GM12878 (cell line): ENCODE measurements around the gene ITGB5. TPM values are rescaled to one million over a fixed set of nuclear protein-coding genes. Genes with fewer than 3 reads are reported as not detected.

ENCODE experiments used
- ATAC-seq: fragments of 200-7000 bp; cut with Tn5 transposase; 3 replicates; pipeline ENCODE4 v1.9.1; 2020; ENCODE audit warnings: mild to moderate bottlenecking, moderate library complexity
- BruUV-seq: library from RNA; stranded (reverse); fragments of 400-500 nt; replicated peaks from 2 replicates; lab custom pipeline; 2021; lab: Mats Ljungman, UMichigan
- CTCF ChIA-PET: fragments of 300-600 bp; sonication (Branson Sonifier 250); formaldehyde crosslinking; extraction: SDS; loops from one replicate; lab custom pipeline; 2021; ENCODE audit warnings: inconsistent platforms; lab: Yijun Ruan, JAX
- POLR2A ChIA-PET: fragments of 350-600 bp; formaldehyde crosslinking; extraction: SDS; loops from one replicate; lab custom pipeline; 2021; ENCODE audit warnings: inconsistent platforms; lab: Charles Lee
- RAD21 ChIA-PET: fragments of 300-600 bp; sonication (Branson Sonifier 250); formaldehyde crosslinking; loops from one replicate; lab custom pipeline; 2023; ENCODE audit warnings: antibody characterized with exemption; ENCODE audit not compliant: unreplicated experiment; lab: Charles Lee
- SMC1A ChIA-PET: fragments of 300-600 bp; sonication (Branson Sonifier 250); formaldehyde crosslinking; loops from one replicate; lab custom pipeline; 2023; ENCODE audit not compliant: unreplicated experiment, uncharacterized antibody; lab: Charles Lee
- DNase-seq: peaks from one replicate; pipeline ENCODE4 v3.0.0-alpha.2; 2011; ENCODE audit warnings: low read depth, low spot score
- FAIRE-seq: peaks from 3 replicates; lab custom pipeline; 2011; peaks lifted over from hg19 to GRCh38; lab: Jason Lieb, UNC
- H2AFZ ChIP-seq: 2 replicates; pipeline ENCODE4 v1.6.0; 2011; ENCODE audit warnings: low read depth, low read length, control low read depth; ENCODE audit not compliant: control insufficient read depth
- H3K27ac ChIP-seq: 2 replicates; pipeline ENCODE4 v1.5.1; 2011; ENCODE audit warnings: control low read depth; ENCODE audit not compliant: control insufficient read depth, insufficient read depth
- H3K27me3 ChIP-seq, 2 experiments: replicated peaks in 1 of 2; 2 replicates each; pipeline versions ENCODE4 v1.6.0 to v1.6.1; 2011; ENCODE audit warnings: low read length in 1 of 2; ENCODE audit not compliant: control insufficient read depth in 2 of 2, insufficient read depth in 2 of 2
- H3K36me3 ChIP-seq, 2 experiments: 2 replicates each; pipeline ENCODE4 v1.5.1; 2011; ENCODE audit warnings: low read length in 1 of 2; ENCODE audit not compliant: control insufficient read depth in 2 of 2, insufficient read depth in 2 of 2
- H3K4me1 ChIP-seq: 2 replicates; pipeline ENCODE4 v1.6.1; 2011; ENCODE audit warnings: mild to moderate bottlenecking, low read length, moderate library complexity, mixed read lengths; ENCODE audit not compliant: control insufficient read depth, insufficient read depth
- H3K4me2 ChIP-seq: 2 replicates; pipeline ENCODE4 v1.6.0; 2011; ENCODE audit warnings: control low read depth; ENCODE audit not compliant: control insufficient read depth, insufficient read depth
- H3K4me3 ChIP-seq: fragments of 200-600 bp; sonication (generic); 2 replicates; pipeline ENCODE4 v1.5.1; 2016
- H3K79me2 ChIP-seq: 2 replicates; pipeline ENCODE4 v1.6.0; 2011; ENCODE audit warnings: low read length; ENCODE audit not compliant: control insufficient read depth, insufficient read depth
- H3K9ac ChIP-seq: 2 replicates; pipeline ENCODE4 v1.8.0; 2011; ENCODE audit warnings: low read length, control low read depth, mixed read lengths; ENCODE audit not compliant: control insufficient read depth, insufficient read depth
- H3K9me3 ChIP-seq: replicated peaks from 3 replicates; pipeline ENCODE4 v1.5.1; 2011; ENCODE audit warnings: mild to moderate bottlenecking, low read length; ENCODE audit not compliant: control insufficient read depth, insufficient read depth
- H4K20me1 ChIP-seq: 2 replicates; pipeline ENCODE4 v1.6.0; 2011; ENCODE audit not compliant: control insufficient read depth, insufficient read depth
- CBX3 ChIP-seq: fragments of 200-600 bp; sonication (generic); IDR thresholded peaks from 2 replicates; pipeline ENCODE4 v1.6.1; 2016; ENCODE audit warnings: low read depth, borderline replicate concordance
- CREM ChIP-seq: IDR thresholded peaks from 2 replicates; pipeline ENCODE4 v1.6.1; 2014; ENCODE audit warnings: antibody characterized with exemption, low read depth
- CTCF ChIP-seq, 3 experiments: IDR thresholded peaks in 2 of 3; conservative IDR thresholded peaks in 1 of 3; 2 replicates each; pipeline ENCODE4 v1.5.1; 2011; ENCODE audit warnings: low read depth in 3 of 3, low read length in 3 of 3, mild to moderate bottlenecking in 3 of 3, control low read depth in 2 of 3, moderate library complexity in 2 of 3, inconsistent platforms in 1 of 3, mixed read lengths in 1 of 3; ENCODE audit not compliant: control insufficient read depth in 2 of 3, insufficient read depth in 1 of 3; ENCODE audit errors: extremely low read depth in 1 of 3
- DPF2 ChIP-seq: fragments of 450-650 bp; IDR thresholded peaks from 2 replicates; pipeline ENCODE4 v1.6.1; 2017; ENCODE audit warnings: mild to moderate bottlenecking
- E2F8 ChIP-seq: fragments of 450-650 bp; IDR thresholded peaks from 2 replicates; pipeline ENCODE4 v1.6.1; 2018; ENCODE audit warnings: mild to moderate bottlenecking, low read depth, moderate library complexity; ENCODE audit not compliant: partially characterized antibody
- MEF2A ChIP-seq: IDR thresholded peaks from 2 replicates; pipeline ENCODE4 v1.6.1; 2011; ENCODE audit warnings: low read depth, mild to moderate bottlenecking, low read length, moderate library complexity; ENCODE audit not compliant: insufficient read depth
- NFIC ChIP-seq: IDR thresholded peaks from 2 replicates; pipeline ENCODE4 v1.6.1; 2012; ENCODE audit warnings: low read depth, mild to moderate bottlenecking, inconsistent platforms, low read length, moderate library complexity
- POLR2A ChIP-seq: IDR thresholded peaks from 2 replicates; pipeline ENCODE4 v1.6.1; 2011; ENCODE audit warnings: low read depth, mild to moderate bottlenecking, low read length
- ZBTB33 ChIP-seq: fragments of 450-650 bp; IDR thresholded peaks from 2 replicates; pipeline ENCODE4 v1.6.1; 2017; ENCODE audit warnings: mild to moderate bottlenecking
- ZNF274 ChIP-seq: IDR thresholded peaks from one replicate; pipeline ENCODE4 v1.8.0; 2011; ENCODE audit not compliant: insufficient read length, insufficient read depth
- ZNF592 ChIP-seq: fragments of 450-650 bp; IDR thresholded peaks from 2 replicates; pipeline ENCODE4 v1.6.1; 2017; ENCODE audit warnings: mild to moderate bottlenecking, moderate library complexity
- WGBS: methylation state at CpG from one replicate; pipeline ENCODE4 v1.1.6; 2016; ENCODE audit warnings: low lambda C conversion rate; ENCODE audit not compliant: insufficient replicate concordance, insufficient coverage; ENCODE audit errors: missing lambda C conversion rate; 5-methylcytosine and 5-hydroxymethylcytosine counted together
- in situ Hi-C: fragments of 300-500 bp; cut with MboI; formaldehyde crosslinking; loops from 9 replicates; pipeline ENCODE4 v1.14.3; 2018; ENCODE audit warnings: mixed read lengths
- intact Hi-C: fragments of 100-400 bp; cut with micrococcal nuclease; formaldehyde crosslinking; loops from one replicate; pipeline ENCODE4 v1.14.2; 2022; ENCODE audit not compliant: unreplicated experiment
- polyA plus RNA-seq, 11 experiments: library from polyadenylated mRNA; depleted of rRNA in 4 of 11; unstranded in 6 of 11; stranded (reverse) in 5 of 11; fragments of >200 nt; fragmentation: Nextera tagmentation in 4 of 11; fragmentation: Illumina TruSeq in 1 of 11; extraction: Ambion mirVana in 4 of 11; extraction: Trizol in 1 of 11; gene quantifications; 1 replicate in 1 of 11; 2 replicates in 10 of 11; pipeline versions ENCODE4 v1.2.1 to v1.2.3, GENCODE V29; 2011 to 2016; ENCODE audit warnings: inconsistent platforms in 2 of 11, missing spikeins in 2 of 11, low read depth in 1 of 11
- total RNA-seq, 4 experiments: library from RNA; depleted of rRNA in 3 of 4; stranded (reverse); fragments of >200 nt in 3 of 4; fragmentation: Illumina TruSeq in 1 of 4; extraction: Trizol in 1 of 4; gene quantifications; 2 replicates each; pipeline versions ENCODE4 v1.2.1 to v1.2.3, GENCODE V29; 2013 to 2021

ITGB5 gene
- total and polyA plus RNA-seq, 10 of the 15 experiments (the other 5 are each of a cell fraction or from before 2014, with no cell fraction given): 0.05 to 10.0 (median 0.83) TPM; not detected in 2

GRCh38 chr3:124818398-124819091 is 68.6 kb downstream of the ITGB5 start (continued):
- no peak for TF ChIP-seq MEF2A
- no peak for TF ChIP-seq CBX3

- DNase-seq: no peak
- no peak overlapping the region for H3K4me3 ChIP-seq
- POLR2A ChIA-PET: no interaction called here
- RAD21 ChIA-PET: no interaction called here
- H4K20me1 ChIP-seq: no peaks in the 10 kb centered on the region
- BruUV-seq: no TSS peak
- H3K4me1 ChIP-seq: no peaks in the 10 kb centered on the region
- FAIRE-seq: no peak
- SMC1A ChIA-PET: no interaction called here
- no peaks in the 10 kb centered on the region for H3K79me2 ChIP-seq
- no peaks in the 10 kb centered on the region for H3K9me3 ChIP-seq
- no peak overlapping the region for H2AFZ ChIP-seq
- peaks cover 0 to 10% of the 10 kb centered on the region in 2 experiments; a peak in 1 of 4 replicates for H3K27me3 ChIP-seq
- WGBS: 62% methylated on average over 6 of the region's 6 CpGs
- no peaks in the 10 kb centered on the region for H3K36me3 ChIP-seq
- CTCF ChIA-PET: interaction anchor here (1.2 kb wide), 1 partner anchor 56 kb away, joined by 3 read pairs; no protein-coding TSS in a partner anchor
- intact Hi-C loops (no loop called here), in situ Hi-C loops (no loop called here)
- no peak overlapping the region for H3K27ac ChIP-seq
- no peak overlapping the region for H3K4me2 ChIP-seq
- H3K9ac ChIP-seq: no peak overlapping the region
- no peak for ATAC-seq
- TF ChIP-seq E2F8: no peak
- TF ChIP-seq NFIC: no peak
- no peak for TF ChIP-seq ZBTB33
- no peak for TF ChIP-seq POLR2A
- TF ChIP-seq CTCF (IDR thresholded peaks at IDR 0.05 in 2 of 3, conservative IDR thresholded peaks at IDR 0.05 in 1 of 3; ENCODE audit: control insufficient read depth in 2 of 3, extremely low read depth in 1 of 3, insufficient read depth in 1 of 3, low read depth in 3 of 3, low read length in 3 of 3): no peak
- TF ChIP-seq DPF2: no peak
- TF ChIP-seq ZNF592: no peak
- TF ChIP-seq ZNF274: no peak
- no peak for TF ChIP-seq CREM
Observed at GRCh38 chr3:124817079-124817478, 70.1 kb downstream of the ITGB5 start.
